HepG2 (cell line): ENCODE data around the gene CHST6. TPM values are rescaled to one million over a fixed set of nuclear protein-coding genes. Genes with fewer than 3 reads are reported as not detected.

Source experiments
- EEA1 ChIP-seq: sonication (generic); formaldehyde crosslinking; IDR thresholded peaks from 2 replicates; pipeline ENCODE4 v1.5.1; 2020; ENCODE audit warnings: mild to moderate bottlenecking, missing genetic modification reagents, borderline replicate concordance
- GABPA ChIP-seq, 2 experiments: IDR thresholded peaks; 2 replicates each; pipeline ENCODE4 v1.6.1; 2011 to 2016; ENCODE audit warnings: low read depth in 2 of 2, low read length in 1 of 2, missing biosample characterization in 1 of 2, missing genetic modification characterization in 1 of 2
- GABPB1 ChIP-seq: IDR thresholded peaks from 2 replicates; pipeline ENCODE4 v1.6.1; 2016; ENCODE audit warnings: mild to moderate bottlenecking, missing genetic modification reagents, moderate library complexity, missing compliant biosample characterization
- MLLT10 ChIP-seq: sonication (generic); formaldehyde crosslinking; IDR thresholded peaks from 2 replicates; pipeline ENCODE4 v1.4.0; 2020; ENCODE audit warnings: missing genetic modification reagents
- PCBP1 ChIP-seq: fragments of 200-400 bp; formaldehyde crosslinking; IDR thresholded peaks from 2 replicates; pipeline ENCODE4 v1.6.1; 2017; ENCODE audit warnings: mild to moderate bottlenecking, low read depth, low read length, borderline replicate concordance
- POLR2AphosphoS2 ChIP-seq: IDR thresholded peaks from 2 replicates; pipeline ENCODE4 v1.6.1; 2011; ENCODE audit warnings: low read depth, low read length, improper control_type of control experiment
- RBM39 ChIP-seq: fragments of 200-400 bp; formaldehyde crosslinking; IDR thresholded peaks from one replicate; pipeline ENCODE4 v1.6.1; 2018; ENCODE audit warnings: antibody characterized with exemption, mild to moderate bottlenecking, low read depth, low read length; ENCODE audit not compliant: poor library complexity, severe bottlenecking
- SNAI1 ChIP-seq: sonication (generic); formaldehyde crosslinking; IDR thresholded peaks from 2 replicates; pipeline ENCODE4 v1.5.0; 2020; ENCODE audit warnings: mild to moderate bottlenecking, missing genetic modification reagents, borderline replicate concordance
- THAP11 ChIP-seq: IDR thresholded peaks from 2 replicates; pipeline ENCODE4 v1.6.1; 2016; ENCODE audit warnings: missing biosample characterization, missing genetic modification reagents
- XBP1 ChIP-seq: sonication (generic); formaldehyde crosslinking; IDR thresholded peaks from 2 replicates; pipeline ENCODE4 v1.5.0; 2020; ENCODE audit warnings: missing genetic modification reagents
- ZFP1 ChIP-seq: IDR thresholded peaks from 2 replicates; pipeline ENCODE4 v1.6.1; 2016
- ZFX ChIP-seq: sonication (generic); formaldehyde crosslinking; IDR thresholded peaks from 2 replicates; pipeline ENCODE4 v1.4.0; 2020; ENCODE audit warnings: mild to moderate bottlenecking, low read depth, missing genetic modification reagents, moderate library complexity
- ZNF296 ChIP-seq: sonication (generic); formaldehyde crosslinking; conservative IDR thresholded peaks from 2 replicates; pipeline ENCODE4 v1.5.0; 2020; ENCODE audit warnings: mild to moderate bottlenecking, missing genetic modification reagents
- ZNF496 ChIP-seq: sonication (generic); formaldehyde crosslinking; IDR thresholded peaks from 2 replicates; pipeline ENCODE4 v1.8.1; 2023; ENCODE audit warnings: mild to moderate bottlenecking, moderate library complexity, missing genetic modification reagents; ENCODE audit not compliant: insufficient replicate concordance
- ZNF891 ChIP-seq: sonication (generic); formaldehyde crosslinking; IDR thresholded peaks from 2 replicates; pipeline ENCODE4 v1.5.0; 2020; ENCODE audit warnings: mild to moderate bottlenecking, missing genetic modification reagents
- polyA plus RNA-seq, 8 experiments: library from polyadenylated mRNA; depleted of rRNA in 3 of 8; stranded (reverse) in 7 of 8; unstranded in 1 of 8; fragments of >200 nt; fragmentation: Illumina TruSeq in 4 of 8; extraction: Trizol in 4 of 8; gene quantifications; 2 replicates each; pipeline versions ENCODE4 v1.2.1 to v1.2.3, GENCODE V29; 2011 to 2016; ENCODE audit warnings: low read depth in 4 of 8, missing spikeins in 1 of 8, mixed read lengths in 1 of 8; ENCODE audit not compliant: insufficient read depth in 1 of 8
- total RNA-seq, 5 experiments: library from RNA; depleted of rRNA; stranded (reverse); fragments of >200 nt; fragmentation: Illumina TruSeq; extraction: Trizol; gene quantifications; 2 replicates each; pipeline ENCODE4 v1.2.3, GENCODE V29; 2016; ENCODE audit warnings: low read depth in 1 of 5
- TF ChIP-seq, protein P1 (sequence below): fragments of 450-650 bp; IDR thresholded peaks from 2 replicates; pipeline ENCODE4 v1.6.1; 2017
- TF ChIP-seq, protein P2 (sequence below): sonication (generic); formaldehyde crosslinking; IDR thresholded peaks from 2 replicates; pipeline ENCODE4 v1.9.0; 2021; ENCODE audit warnings: missing genetic modification reagents, mild to moderate bottlenecking, borderline replicate concordance
- TF ChIP-seq, protein P3 (sequence below): sonication (generic); formaldehyde crosslinking; IDR thresholded peaks from 2 replicates; pipeline ENCODE4 v1.8.0; 2022; ENCODE audit warnings: mild to moderate bottlenecking, missing genetic modification reagents; ENCODE audit not compliant: insufficient replicate concordance
- TF ChIP-seq, protein P4 (sequence below): sonication (generic); formaldehyde crosslinking; IDR thresholded peaks from 2 replicates; pipeline ENCODE4 v1.4.0; 2020; ENCODE audit warnings: missing genetic modification reagents
- TF ChIP-seq, protein P5 (sequence below): sonication (generic); formaldehyde crosslinking; IDR thresholded peaks from 2 replicates; pipeline ENCODE4 v1.4.0; 2020; ENCODE audit warnings: missing genetic modification reagents

CHST6 gene
- total and polyA plus RNA-seq, 2 of the 13 experiments (the other 11 are each of a cell fraction or from before 2014, with no cell fraction given): 0.18 to 0.91 TPM

DNA sequence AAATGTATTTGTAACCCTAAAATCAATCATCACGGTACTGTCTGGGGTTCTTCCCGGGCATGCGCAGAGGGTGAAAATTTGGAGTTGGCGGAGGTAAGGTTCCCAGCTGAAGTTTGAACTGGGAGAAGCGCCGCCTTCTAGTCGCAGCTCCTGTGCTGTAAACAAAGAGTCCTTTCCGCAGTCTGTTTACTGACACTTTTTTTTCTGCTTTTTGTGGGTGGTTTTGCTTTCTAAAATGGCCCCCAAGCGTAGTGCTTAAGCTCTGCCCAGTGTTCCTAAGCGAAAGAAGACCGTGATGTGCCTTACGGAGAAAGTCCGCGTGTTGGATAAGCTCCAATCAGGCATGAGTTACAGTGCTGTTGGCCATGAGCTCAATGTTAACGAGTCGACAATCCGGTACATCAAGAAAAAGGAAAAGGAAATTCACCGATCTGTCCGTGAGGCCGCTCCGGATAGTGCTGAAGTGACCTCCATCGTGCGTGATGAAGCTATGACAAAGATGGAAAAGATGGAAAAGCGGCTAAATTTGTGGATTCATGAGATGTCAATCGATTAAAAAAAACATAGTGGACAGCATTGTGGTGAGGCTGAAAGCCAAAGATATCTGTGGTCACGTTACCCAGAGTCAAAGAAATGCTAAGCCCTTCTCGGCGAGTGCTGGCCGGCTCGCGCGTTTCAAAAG lies 61.4 kb downstream of the CHST6 start (continued):
- peak; percentile 37; the same call in 1 of the 2 replicates for TF ChIP-seq EEA1 (CRISPR knock-in tag)
- TF ChIP-seq MLLT10 (CRISPR knock-in tag): no peak
- no peak for TF ChIP-seq ZNF496 (CRISPR knock-in tag)
- TF ChIP-seq GABPB1: no peak
- TF ChIP-seq, protein P1, sequence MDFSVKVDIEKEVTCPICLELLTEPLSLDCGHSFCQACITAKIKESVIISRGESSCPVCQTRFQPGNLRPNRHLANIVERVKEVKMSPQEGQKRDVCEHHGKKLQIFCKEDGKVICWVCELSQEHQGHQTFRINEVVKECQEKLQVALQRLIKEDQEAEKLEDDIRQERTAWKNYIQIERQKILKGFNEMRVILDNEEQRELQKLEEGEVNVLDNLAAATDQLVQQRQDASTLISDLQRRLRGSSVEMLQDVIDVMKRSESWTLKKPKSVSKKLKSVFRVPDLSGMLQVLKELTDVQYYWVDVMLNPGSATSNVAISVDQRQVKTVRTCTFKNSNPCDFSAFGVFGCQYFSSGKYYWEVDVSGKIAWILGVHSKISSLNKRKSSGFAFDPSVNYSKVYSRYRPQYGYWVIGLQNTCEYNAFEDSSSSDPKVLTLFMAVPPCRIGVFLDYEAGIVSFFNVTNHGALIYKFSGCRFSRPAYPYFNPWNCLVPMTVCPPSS: no peak
- TF ChIP-seq XBP1 (CRISPR knock-in tag): peak; percentile 46; the same call in 1 of the 2 replicates
- TF ChIP-seq ZFX: no peak
- no peak for TF ChIP-seq RBM39
- TF ChIP-seq, protein P2, sequence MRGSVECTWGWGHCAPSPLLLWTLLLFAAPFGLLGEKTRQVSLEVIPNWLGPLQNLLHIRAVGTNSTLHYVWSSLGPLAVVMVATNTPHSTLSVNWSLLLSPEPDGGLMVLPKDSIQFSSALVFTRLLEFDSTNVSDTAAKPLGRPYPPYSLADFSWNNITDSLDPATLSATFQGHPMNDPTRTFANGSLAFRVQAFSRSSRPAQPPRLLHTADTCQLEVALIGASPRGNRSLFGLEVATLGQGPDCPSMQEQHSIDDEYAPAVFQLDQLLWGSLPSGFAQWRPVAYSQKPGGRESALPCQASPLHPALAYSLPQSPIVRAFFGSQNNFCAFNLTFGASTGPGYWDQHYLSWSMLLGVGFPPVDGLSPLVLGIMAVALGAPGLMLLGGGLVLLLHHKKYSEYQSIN (CRISPR knock-in tag): no peak
- TF ChIP-seq, protein P3, sequence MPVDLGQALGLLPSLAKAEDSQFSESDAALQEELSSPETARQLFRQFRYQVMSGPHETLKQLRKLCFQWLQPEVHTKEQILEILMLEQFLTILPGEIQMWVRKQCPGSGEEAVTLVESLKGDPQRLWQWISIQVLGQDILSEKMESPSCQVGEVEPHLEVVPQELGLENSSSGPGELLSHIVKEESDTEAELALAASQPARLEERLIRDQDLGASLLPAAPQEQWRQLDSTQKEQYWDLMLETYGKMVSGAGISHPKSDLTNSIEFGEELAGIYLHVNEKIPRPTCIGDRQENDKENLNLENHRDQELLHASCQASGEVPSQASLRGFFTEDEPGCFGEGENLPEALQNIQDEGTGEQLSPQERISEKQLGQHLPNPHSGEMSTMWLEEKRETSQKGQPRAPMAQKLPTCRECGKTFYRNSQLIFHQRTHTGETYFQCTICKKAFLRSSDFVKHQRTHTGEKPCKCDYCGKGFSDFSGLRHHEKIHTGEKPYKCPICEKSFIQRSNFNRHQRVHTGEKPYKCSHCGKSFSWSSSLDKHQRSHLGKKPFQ (CRISPR knock-in tag): no peak
- TF ChIP-seq POLR2AphosphoS2: no peak
- TF ChIP-seq SNAI1: no peak
- peak; percentile 94 for TF ChIP-seq THAP11 (CRISPR knock-in tag)
- TF ChIP-seq, protein P4, sequence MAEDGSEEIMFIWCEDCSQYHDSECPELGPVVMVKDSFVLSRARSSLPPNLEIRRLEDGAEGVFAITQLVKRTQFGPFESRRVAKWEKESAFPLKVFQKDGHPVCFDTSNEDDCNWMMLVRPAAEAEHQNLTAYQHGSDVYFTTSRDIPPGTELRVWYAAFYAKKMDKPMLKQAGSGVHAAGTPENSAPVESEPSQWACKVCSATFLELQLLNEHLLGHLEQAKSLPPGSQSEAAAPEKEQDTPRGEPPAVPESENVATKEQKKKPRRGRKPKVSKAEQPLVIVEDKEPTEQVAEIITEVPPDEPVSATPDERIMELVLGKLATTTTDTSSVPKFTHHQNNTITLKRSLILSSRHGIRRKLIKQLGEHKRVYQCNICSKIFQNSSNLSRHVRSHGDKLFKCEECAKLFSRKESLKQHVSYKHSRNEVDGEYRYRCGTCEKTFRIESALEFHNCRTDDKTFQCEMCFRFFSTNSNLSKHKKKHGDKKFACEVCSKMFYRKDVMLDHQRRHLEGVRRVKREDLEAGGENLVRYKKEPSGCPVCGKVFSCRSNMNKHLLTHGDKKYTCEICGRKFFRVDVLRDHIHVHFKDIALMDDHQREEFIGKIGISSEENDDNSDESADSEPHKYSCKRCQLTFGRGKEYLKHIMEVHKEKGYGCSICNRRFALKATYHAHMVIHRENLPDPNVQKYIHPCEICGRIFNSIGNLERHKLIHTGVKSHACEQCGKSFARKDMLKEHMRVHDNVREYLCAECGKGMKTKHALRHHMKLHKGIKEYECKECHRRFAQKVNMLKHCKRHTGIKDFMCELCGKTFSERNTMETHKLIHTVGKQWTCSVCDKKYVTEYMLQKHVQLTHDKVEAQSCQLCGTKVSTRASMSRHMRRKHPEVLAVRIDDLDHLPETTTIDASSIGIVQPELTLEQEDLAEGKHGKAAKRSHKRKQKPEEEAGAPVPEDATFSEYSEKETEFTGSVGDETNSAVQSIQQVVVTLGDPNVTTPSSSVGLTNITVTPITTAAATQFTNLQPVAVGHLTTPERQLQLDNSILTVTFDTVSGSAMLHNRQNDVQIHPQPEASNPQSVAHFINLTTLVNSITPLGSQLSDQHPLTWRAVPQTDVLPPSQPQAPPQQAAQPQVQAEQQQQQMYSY: 0 out of 2 replicates have a peak, but pooled peaks have one; percentile 21
- TF ChIP-seq ZNF891 (CRISPR knock-in tag): peak; percentile 63; the same call in 1 of the 2 replicates
- TF ChIP-seq, protein P5, sequence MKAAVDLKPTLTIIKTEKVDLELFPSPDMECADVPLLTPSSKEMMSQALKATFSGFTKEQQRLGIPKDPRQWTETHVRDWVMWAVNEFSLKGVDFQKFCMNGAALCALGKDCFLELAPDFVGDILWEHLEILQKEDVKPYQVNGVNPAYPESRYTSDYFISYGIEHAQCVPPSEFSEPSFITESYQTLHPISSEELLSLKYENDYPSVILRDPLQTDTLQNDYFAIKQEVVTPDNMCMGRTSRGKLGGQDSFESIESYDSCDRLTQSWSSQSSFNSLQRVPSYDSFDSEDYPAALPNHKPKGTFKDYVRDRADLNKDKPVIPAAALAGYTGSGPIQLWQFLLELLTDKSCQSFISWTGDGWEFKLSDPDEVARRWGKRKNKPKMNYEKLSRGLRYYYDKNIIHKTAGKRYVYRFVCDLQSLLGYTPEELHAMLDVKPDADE: no peak
- no peak for TF ChIP-seq ZNF296 (CRISPR knock-in tag)
- no peak for TF ChIP-seq GABPA (IDR thresholded peaks at IDR 0.05; ENCODE audit: low read depth, low read length)
- TF ChIP-seq GABPA (CRISPR knock-in tag; IDR thresholded peaks at IDR 0.05; ENCODE audit: low read depth): 0 out of 2 replicates have a peak, but pooled peaks have one; percentile 23
- no peak for TF ChIP-seq PCBP1
- peak; percentile 12; the same call in 1 of the 2 replicates for TF ChIP-seq ZFP1
